ENCODE results near the gene DPEP3.

Gene DPEP3

DNA sequence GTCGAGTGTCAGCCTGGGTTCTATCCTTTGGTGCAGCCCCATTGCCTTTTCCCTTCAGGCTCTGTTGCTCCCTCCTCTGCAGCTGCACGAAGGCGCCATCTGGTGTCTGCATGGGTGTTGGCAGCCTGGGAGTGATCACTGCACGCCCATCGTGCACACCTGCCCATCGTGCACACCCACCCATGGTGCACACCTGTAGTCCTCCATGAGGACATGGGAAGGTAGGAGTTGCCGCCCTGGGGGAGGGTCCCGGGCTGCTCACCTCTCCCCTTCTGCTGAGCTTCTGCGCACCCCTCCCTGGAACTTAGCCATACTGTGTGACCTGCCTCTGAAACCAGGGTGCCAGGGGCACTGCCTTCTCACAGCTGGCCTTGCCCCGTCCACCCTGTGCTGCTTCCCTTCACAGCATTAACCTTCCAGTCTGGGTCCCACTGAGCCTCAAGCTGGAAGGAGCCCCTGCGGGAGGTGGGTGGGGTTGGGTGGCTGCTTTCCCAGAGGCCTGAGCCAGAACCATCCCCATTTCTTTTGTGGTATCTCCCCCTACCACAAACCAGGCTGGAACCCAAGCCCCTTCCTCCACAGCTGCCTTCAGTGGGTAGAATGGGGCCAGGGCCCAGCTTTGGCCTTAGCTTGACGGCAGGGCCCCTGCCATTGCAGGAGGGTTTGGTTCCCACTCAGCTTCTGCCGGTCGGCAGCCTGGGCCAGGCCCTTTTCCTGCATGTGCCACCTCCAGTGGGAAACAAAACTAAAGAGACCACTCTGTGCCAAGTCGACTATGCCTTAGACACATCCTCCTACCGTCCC is 51.5 kb downstream of the DPEP3 start:
- H3K4me3 ChIP-seq (ENCODE audit: low read depth, low read length) = no peak overlapping the region
- DNase-seq (ENCODE audit: low read depth) = peak; percentile 81
- TF ChIP-seq, protein P1, sequence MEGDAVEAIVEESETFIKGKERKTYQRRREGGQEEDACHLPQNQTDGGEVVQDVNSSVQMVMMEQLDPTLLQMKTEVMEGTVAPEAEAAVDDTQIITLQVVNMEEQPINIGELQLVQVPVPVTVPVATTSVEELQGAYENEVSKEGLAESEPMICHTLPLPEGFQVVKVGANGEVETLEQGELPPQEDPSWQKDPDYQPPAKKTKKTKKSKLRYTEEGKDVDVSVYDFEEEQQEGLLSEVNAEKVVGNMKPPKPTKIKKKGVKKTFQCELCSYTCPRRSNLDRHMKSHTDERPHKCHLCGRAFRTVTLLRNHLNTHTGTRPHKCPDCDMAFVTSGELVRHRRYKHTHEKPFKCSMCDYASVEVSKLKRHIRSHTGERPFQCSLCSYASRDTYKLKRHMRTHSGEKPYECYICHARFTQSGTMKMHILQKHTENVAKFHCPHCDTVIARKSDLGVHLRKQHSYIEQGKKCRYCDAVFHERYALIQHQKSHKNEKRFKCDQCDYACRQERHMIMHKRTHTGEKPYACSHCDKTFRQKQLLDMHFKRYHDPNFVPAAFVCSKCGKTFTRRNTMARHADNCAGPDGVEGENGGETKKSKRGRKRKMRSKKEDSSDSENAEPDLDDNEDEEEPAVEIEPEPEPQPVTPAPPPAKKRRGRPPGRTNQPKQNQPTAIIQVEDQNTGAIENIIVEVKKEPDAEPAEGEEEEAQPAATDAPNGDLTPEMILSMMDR (IDR thresholded peaks at IDR 0.05; ENCODE audit: insufficient read depth, low read depth, low read length, missing control alignments) = peak; percentile 93

DNA sequence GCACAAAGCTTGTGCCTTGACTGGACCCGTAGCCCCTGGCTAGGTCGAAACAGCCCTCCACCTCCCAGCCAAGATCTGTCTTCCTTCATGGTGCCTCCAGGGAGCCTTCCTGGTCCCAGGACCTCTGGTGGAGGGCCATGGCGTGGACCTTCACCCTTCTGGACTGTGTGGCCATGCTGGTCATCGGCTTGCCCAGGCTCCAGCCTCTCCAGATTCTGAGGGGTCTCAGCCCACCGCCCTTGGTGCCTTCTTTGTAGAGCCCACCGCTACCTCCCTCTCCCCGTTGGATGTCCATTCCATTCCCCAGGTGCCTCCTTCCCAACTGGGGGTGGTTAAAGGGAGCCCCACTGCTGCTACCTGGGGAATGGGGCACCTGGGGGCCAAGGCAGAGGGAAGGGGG is 52.2 kb downstream of the DPEP3 start:
- TF ChIP-seq, protein P1 (IDR thresholded peaks at IDR 0.05; ENCODE audit: insufficient read depth, low read depth, low read length, missing control alignments) = no peak
- no peak overlapping the region for H3K4me3 ChIP-seq (ENCODE audit: low read depth, low read length)
- no peak for DNase-seq (ENCODE audit: low read depth)

DNA sequence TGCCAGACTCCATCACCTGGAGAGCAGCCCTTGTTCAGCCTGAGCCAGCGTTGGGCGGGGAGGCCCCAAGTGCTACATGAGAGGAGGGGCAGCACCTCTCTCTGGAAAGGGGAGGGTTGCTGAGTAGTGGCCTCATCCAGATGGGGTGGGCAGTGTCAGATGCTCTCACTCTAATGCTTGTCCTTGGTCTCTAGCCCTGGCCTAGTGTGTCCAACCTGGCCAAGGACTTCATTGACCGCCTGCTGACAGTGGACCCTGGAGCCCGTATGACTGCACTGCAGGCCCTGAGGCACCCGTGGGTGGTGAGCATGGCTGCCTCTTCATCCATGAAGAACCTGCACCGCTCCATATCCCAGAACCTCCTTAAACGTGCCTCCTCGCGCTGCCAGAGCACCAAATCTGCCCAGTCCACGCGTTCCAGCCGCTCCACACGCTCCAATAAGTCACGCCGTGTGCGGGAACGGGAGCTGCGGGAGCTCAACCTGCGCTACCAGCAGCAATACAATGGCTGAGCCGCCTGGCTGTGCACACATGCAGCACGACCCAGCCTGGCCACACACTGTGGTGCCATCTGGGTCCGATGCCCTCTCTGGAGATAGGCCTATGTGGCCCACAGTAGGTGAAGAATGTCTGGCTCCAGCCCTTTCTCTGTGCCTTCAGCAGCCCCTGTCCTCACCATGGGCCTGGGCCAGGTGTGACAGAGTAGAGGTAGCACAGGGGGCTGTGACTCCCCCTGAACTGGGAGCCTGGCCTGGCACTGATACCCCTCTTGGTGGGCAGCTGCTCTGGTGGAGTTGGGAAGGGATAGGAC is 53.0 kb downstream of the DPEP3 start:
- TF ChIP-seq, protein P1 (IDR thresholded peaks at IDR 0.05; ENCODE audit: insufficient read depth, low read depth, low read length, missing control alignments) = no peak
- H3K4me3 ChIP-seq (ENCODE audit: low read depth, low read length) = no peak overlapping the region
- no peak for DNase-seq (ENCODE audit: low read depth)

DNA sequence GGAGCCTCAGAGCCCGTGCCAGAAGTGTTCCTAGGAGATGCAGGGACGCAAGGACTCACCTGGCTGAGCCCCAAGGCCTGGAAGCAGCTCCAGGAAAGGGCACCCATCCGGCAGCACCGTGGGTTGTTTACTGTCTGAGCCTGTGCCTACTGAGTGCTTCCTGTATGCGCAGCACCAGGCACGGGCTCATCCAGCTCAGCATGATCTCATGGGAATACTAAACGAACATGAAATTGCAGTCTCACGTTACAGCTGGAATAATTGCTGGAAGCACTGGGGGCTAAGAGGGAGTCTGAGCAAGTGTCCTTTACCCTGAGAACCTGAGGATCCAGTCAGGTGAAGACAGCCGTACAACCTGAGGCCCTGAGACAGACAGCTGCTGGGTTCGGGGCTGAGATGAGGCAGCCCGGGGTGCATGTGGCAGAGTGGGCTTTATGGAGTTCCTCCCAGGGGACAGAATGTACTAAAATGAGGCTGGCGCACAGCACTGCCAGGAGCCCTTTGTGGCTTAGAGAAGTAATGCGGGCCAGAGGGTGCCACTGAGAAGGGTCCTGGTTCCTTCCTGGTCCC is 54.0 kb downstream of the DPEP3 start:
- no peak overlapping the region for H3K4me3 ChIP-seq (ENCODE audit: low read depth, low read length)
- TF ChIP-seq, protein P1 (IDR thresholded peaks at IDR 0.05; ENCODE audit: insufficient read depth, low read depth, low read length, missing control alignments) = no peak
- DNase-seq (ENCODE audit: low read depth) = no peak
